HCT116 (cell line): Measurements from ENCODE around the gene CFAP77. TPM values are rescaled to one million over a fixed set of nuclear protein-coding genes. Genes with fewer than 3 reads are reported as not detected.

Experiments used
- ATAC-seq: fragments of 200-7000 bp; cut with Tn5 transposase; 2 replicates; pipeline ENCODE4 v1.9.1; 2020; ENCODE audit warnings: mild to moderate bottlenecking, moderate library complexity
- BruUV-seq: library from RNA; stranded (reverse); fragments of 400-500 nt; replicated peaks from 2 replicates; lab custom pipeline; 2021; lab: Mats Ljungman, UMichigan
- CTCF ChIA-PET: fragments of 300-600 bp; sonication (Branson Sonifier 250); formaldehyde crosslinking; loops from one replicate; lab custom pipeline; 2021; ENCODE audit warnings: antibody characterized with exemption; lab: Charles Lee
- POLR2A ChIA-PET: fragments of 300-600, 350-600 bp; sonication (Branson Sonifier 250); formaldehyde crosslinking; loops from one replicate; lab custom pipeline; 2021; ENCODE audit warnings: antibody characterized with exemption; lab: Charles Lee
- RAD21 ChIA-PET, 2 experiments: fragments of 300-600 bp; sonication (Branson Sonifier 250); formaldehyde crosslinking; loops; one replicate each; lab custom pipeline; 2023; ENCODE audit warnings: low total read pairs in 2 of 2; ENCODE audit not compliant: uncharacterized antibody in 2 of 2, unreplicated experiment in 2 of 2, low non-redundant PET in 1 of 2; lab: Charles Lee
- DNase-seq: peaks from one replicate; pipeline ENCODE4 v3.0.0-alpha.2; 2010; ENCODE audit warnings: low read depth, low spot score
- H2AFZ ChIP-seq: fragments of 200-600 bp; shearing (Covaris generic), sonication (generic); 2 replicates; pipeline ENCODE4 v1.6.1; 2017; ENCODE audit warnings: low read depth, mixed run types, mixed read lengths, antibody characterized with exemption, low read length; ENCODE audit not compliant: poor library complexity, severe bottlenecking
- H3K27ac ChIP-seq: 2 replicates; pipeline ENCODE4 v1.5.1; 2012; ENCODE audit warnings: low read depth, low read length
- H3K27me3 ChIP-seq: fragments of 200-600 bp; sonication (generic); 2 replicates; pipeline ENCODE4 v1.6.1; 2016; ENCODE audit warnings: mixed run types, low read length, mixed read lengths; ENCODE audit not compliant: insufficient read depth
- H3K36me3 ChIP-seq, 2 experiments: fragments of 200-500 bp in 1 of 2; fragments of 200-600 bp in 1 of 2; sonication (Bioruptor generic) in 1 of 2; sonication (generic) in 1 of 2; 2 replicates each; pipeline versions ENCODE4 v1.5.1 to v1.6.1; 2014 to 2016; ENCODE audit warnings: low read length in 2 of 2, inconsistent platforms in 1 of 2, mixed read lengths in 1 of 2, mixed run types in 1 of 2; ENCODE audit not compliant: insufficient read depth in 2 of 2, control insufficient read depth in 1 of 2
- H3K4me1 ChIP-seq, 2 experiments: fragments of 200-600 bp in 1 of 2; sonication (generic) in 1 of 2; 2 replicates each; pipeline versions ENCODE4 v1.5.1 to v1.6.1; 2012 to 2017; ENCODE audit warnings: low read length in 2 of 2, inconsistent platforms in 1 of 2, mild to moderate bottlenecking in 1 of 2, mixed read lengths in 1 of 2, mixed run types in 1 of 2, moderate library complexity in 1 of 2; ENCODE audit not compliant: insufficient read depth in 2 of 2, control insufficient read depth in 1 of 2
- H3K4me2 ChIP-seq: fragments of 200-600 bp; sonication (generic); 2 replicates; pipeline ENCODE4 v1.6.1; 2017; ENCODE audit warnings: mixed run types, low read length, mixed read lengths
- H3K4me3 ChIP-seq, 2 experiments: fragments of 200-600 bp in 1 of 2; sonication (generic) in 1 of 2; replicated peaks in 1 of 2; 2 replicates each; pipeline ENCODE4 v1.5.1; 2011 to 2016; ENCODE audit warnings: low read length in 2 of 2, control low read depth in 1 of 2, low read depth in 1 of 2, mild to moderate bottlenecking in 1 of 2, mixed read lengths in 1 of 2, mixed run types in 1 of 2
- H3K79me2 ChIP-seq: fragments of 200-600 bp; sonication (generic); 2 replicates; pipeline ENCODE4 v1.6.1; 2017; ENCODE audit warnings: mild to moderate bottlenecking, mixed run types, low read length, moderate library complexity, mixed read lengths; ENCODE audit not compliant: insufficient read depth
- H3K9ac ChIP-seq: fragments of 200-600 bp; sonication (generic); 2 replicates; pipeline ENCODE4 v1.6.1; 2016; ENCODE audit warnings: low read length, mixed read lengths
- H3K9me2 ChIP-seq: fragments of 200-600 bp; sonication (generic), shearing (Covaris generic); 2 replicates; pipeline ENCODE4 v1.6.1; 2017; ENCODE audit warnings: mixed run types, mild to moderate bottlenecking, moderate library complexity; ENCODE audit not compliant: insufficient read depth
- H3K9me3 ChIP-seq, 2 experiments: fragments of 200-500 bp in 1 of 2; fragments of 200-600 bp in 1 of 2; sonication (Bioruptor generic) in 1 of 2; sonication (generic) in 1 of 2; 2 replicates each; pipeline ENCODE4 v1.6.1; 2014 to 2017; ENCODE audit warnings: low read length in 2 of 2, mixed read lengths in 2 of 2, inconsistent platforms in 1 of 2, low read depth in 1 of 2, mild to moderate bottlenecking in 1 of 2, mixed run types in 1 of 2, moderate library complexity in 1 of 2; ENCODE audit not compliant: control insufficient read depth in 1 of 2, insufficient read depth in 1 of 2
- H4K20me1 ChIP-seq: fragments of 200-600 bp; sonication (generic), shearing (Covaris generic); 2 replicates; pipeline ENCODE4 v1.6.1; 2017; ENCODE audit warnings: mixed run types, mild to moderate bottlenecking, moderate library complexity; ENCODE audit not compliant: insufficient read depth
- ATF3 ChIP-seq: IDR thresholded peaks from 2 replicates; pipeline ENCODE4 v1.6.1; 2012
- CTCF ChIP-seq, 3 experiments: fragments of 200-600 bp in 1 of 3; sonication (generic) in 1 of 3; IDR thresholded peaks in 2 of 3; conservative IDR thresholded peaks in 1 of 3; 2 replicates each; pipeline ENCODE4 v1.5.1; 2012 to 2017; ENCODE audit warnings: low read depth in 2 of 3, low read length in 2 of 3, antibody characterized with exemption in 1 of 3, borderline replicate concordance in 1 of 3, control low read depth in 1 of 3, mild to moderate bottlenecking in 1 of 3, mixed read lengths in 1 of 3, mixed run types in 1 of 3, moderate library complexity in 1 of 3; ENCODE audit not compliant: insufficient read depth in 1 of 3
- SRF ChIP-seq: IDR thresholded peaks from 2 replicates; pipeline ENCODE4 v1.6.1; 2012; ENCODE audit warnings: low read depth
- intact Hi-C: fragments of 100-400 bp; cut with micrococcal nuclease; formaldehyde crosslinking; loops from 2 replicates; pipeline ENCODE4 v1.10.0; 2022
- total RNA-seq: library from RNA; stranded (reverse); gene quantifications from one replicate; pipeline ENCODE4 v1.2.1, GENCODE V29; 2021; ENCODE audit not compliant: unreplicated experiment

Gene CFAP77
- total RNA-seq, 1 experiment from 2014 or later = 0.98 TPM

GRCh38 chr9:132545578-132545977 is 135.6 kb downstream of the CFAP77 start:
- H3K36me3 ChIP-seq = no peaks in the 10 kb centered on the region
- no peak overlapping the region for H3K4me3 ChIP-seq
- no peak overlapping the region for H2AFZ ChIP-seq
- RAD21 ChIA-PET = no interaction called here
- no peaks in the 10 kb centered on the region for H3K9me2 ChIP-seq
- H3K79me2 ChIP-seq = no peaks in the 10 kb centered on the region
- ATAC-seq (no peak), DNase-seq (no peak)
- H3K27me3 ChIP-seq = no peaks in the 10 kb centered on the region
- peaks cover 4 to 27% of the 10 kb centered on the region in 2 experiments; a peak in 3 of 4 replicates for H3K4me1 ChIP-seq
- no peaks in the 10 kb centered on the region for H4K20me1 ChIP-seq
- POLR2A ChIA-PET = no interaction called here
- CTCF ChIA-PET = no interaction called here
- intact Hi-C loops = no loop called here
- H3K9ac ChIP-seq = no peak overlapping the region
- no peak overlapping the region for H3K27ac ChIP-seq
- no peak for TF ChIP-seq ATF3
- H3K9me3 ChIP-seq = no peaks in the 10 kb centered on the region
- H3K4me2 ChIP-seq = peak overlapping the region; percentile 54; the same call in 1 of the 2 replicates
- no TSS peak for BruUV-seq

- RAD21 ChIA-PET = no interaction called here
- no peaks in the 10 kb centered on the region for H3K79me2 ChIP-seq
- DNase-seq = no peak
- TF ChIP-seq CTCF (IDR thresholded peaks at IDR 0.05 in 2 of 3, conservative IDR thresholded peaks at IDR 0.05 in 1 of 3; ENCODE audit: borderline replicate concordance in 1 of 3, insufficient read depth in 1 of 3, low read depth in 2 of 3, low read length in 2 of 3) = peak in 2 of 3 experiments; percentile 47 to 49; a peak in 4 of 6 replicates
- TF ChIP-seq SRF = no peak
- TF ChIP-seq, all 23 proteins: peak for 1
- peak; percentile 67 for ATAC-seq
- H3K9me2 ChIP-seq = no peaks in the 10 kb centered on the region
- H3K27ac ChIP-seq = no peak overlapping the region; the same call in 1 of the 2 replicates
- H3K4me2 ChIP-seq = peak overlapping the region; percentile 54
- H3K27me3 ChIP-seq = no peaks in the 10 kb centered on the region
- BruUV-seq = no TSS peak
- ChIA-PET POLR2A (no interaction called here), CTCF (no interaction called here)
- peaks cover 4 to 27% of the 10 kb centered on the region in 2 experiments; a peak in 3 of 4 replicates for H3K4me1 ChIP-seq
- no peak overlapping the region for H3K9ac ChIP-seq
- H3K36me3 ChIP-seq = no peaks in the 10 kb centered on the region
- H4K20me1 ChIP-seq = no peaks in the 10 kb centered on the region
- intact Hi-C loops = no loop called here
- no peaks in the 10 kb centered on the region for H3K9me3 ChIP-seq
- H2AFZ ChIP-seq = no peak overlapping the region
- H3K4me3 ChIP-seq = no peak overlapping the region
These were observed 136.4 kb downstream of the CFAP77 start for GRCh38 chr9:132546148-132547051.
